Measurements from ENCODE around the gene CLIC1. TPM values are rescaled to one million over a fixed set of nuclear protein-coding genes. Genes with fewer than 3 reads are reported as not detected.
"Not testable (repeated sequence)": the region's sequence is repeated elsewhere in the genome, so short reads cannot be mapped to it uniquely, and the experiment has no call there.

Gene CLIC1
- total and polyA plus RNA-seq, 9 donors: 117 to 219 (median 165) TPM

DNA sequence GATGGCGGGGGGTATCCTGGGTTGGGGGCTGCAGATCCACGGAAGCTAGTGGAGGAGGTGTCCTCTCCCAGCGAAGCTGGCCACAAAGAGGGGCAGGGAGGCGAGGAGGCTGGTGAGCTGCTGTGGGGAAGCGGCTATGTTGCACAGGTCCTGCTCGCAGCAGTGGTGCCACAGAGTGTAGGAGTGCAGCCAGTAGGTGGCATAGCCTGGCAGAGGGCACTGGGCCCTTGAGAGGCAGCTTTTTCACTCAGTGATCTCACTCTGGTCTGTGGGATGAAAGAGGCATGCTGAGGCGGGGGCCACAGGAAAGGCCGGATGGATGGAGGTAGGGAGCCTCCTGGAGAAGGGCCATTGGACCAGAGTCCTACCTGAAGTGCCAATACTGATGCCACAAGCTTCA, 24.0 kb downstream of the CLIC1 start:
- H3K4me3 ChIP-seq (ENCODE audit: low read length): no peak overlapping the region
- H3K4me1 ChIP-seq (ENCODE audit: control insufficient read depth, insufficient read depth, low read length): peaks cover 18% of the 10 kb centered on the region
- no peaks in the 10 kb centered on the region for H3K9me3 ChIP-seq (replicated peaks; ENCODE audit: control insufficient read depth, low read depth, low read length)
- no peaks in the 10 kb centered on the region for H3K27me3 ChIP-seq (ENCODE audit: control insufficient read depth, insufficient read depth, low read length)
- 97% methylated on average over 7 of the region's 8 CpGs for WGBS (ENCODE audit: insufficient coverage)
- H3K36me3 ChIP-seq (ENCODE audit: control insufficient read depth, insufficient read depth, low read length): no peaks in the 10 kb centered on the region
- DNase-seq: no peak
- no peak overlapping the region for H3K27ac ChIP-seq (ENCODE audit: low read length)

DNA sequence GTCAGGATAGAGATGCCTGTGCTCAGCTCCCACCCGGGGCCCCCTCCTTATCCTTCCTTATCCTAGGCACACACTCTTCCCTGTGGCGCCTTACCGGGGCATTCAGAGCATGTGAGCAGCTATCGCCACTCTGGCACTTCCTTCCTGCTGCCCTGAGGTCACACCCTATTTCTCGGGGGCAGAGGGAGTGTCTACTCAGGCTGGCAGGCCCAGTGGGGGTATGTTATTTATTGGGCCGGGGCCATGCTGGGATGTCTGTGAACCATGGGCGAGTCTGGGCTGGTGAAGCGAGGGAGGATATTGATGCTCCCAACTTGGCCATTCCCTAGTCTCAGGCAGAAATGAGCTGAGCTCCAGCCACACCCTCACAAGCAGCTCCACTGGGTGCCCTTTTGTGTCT, 25.1 kb downstream of the CLIC1 start:
- Histone ChIP-seq H3K27ac (ENCODE audit: low read length) (no peak overlapping the region), H3K4me1 (ENCODE audit: control insufficient read depth, insufficient read depth, low read length) (peaks cover 18% of the 10 kb centered on the region), H3K27me3 (ENCODE audit: control insufficient read depth, insufficient read depth, low read length) (no peaks in the 10 kb centered on the region), H3K36me3 (ENCODE audit: control insufficient read depth, insufficient read depth, low read length) (no peaks in the 10 kb centered on the region), H3K4me3 (ENCODE audit: low read length) (no peak overlapping the region), H3K9me3 (replicated peaks; ENCODE audit: control insufficient read depth, low read depth, low read length) (no peaks in the 10 kb centered on the region)
- no peak for DNase-seq
- no CpG with 5 or more reads among the region's 8 CpGs for WGBS (ENCODE audit: insufficient coverage)

DNA sequence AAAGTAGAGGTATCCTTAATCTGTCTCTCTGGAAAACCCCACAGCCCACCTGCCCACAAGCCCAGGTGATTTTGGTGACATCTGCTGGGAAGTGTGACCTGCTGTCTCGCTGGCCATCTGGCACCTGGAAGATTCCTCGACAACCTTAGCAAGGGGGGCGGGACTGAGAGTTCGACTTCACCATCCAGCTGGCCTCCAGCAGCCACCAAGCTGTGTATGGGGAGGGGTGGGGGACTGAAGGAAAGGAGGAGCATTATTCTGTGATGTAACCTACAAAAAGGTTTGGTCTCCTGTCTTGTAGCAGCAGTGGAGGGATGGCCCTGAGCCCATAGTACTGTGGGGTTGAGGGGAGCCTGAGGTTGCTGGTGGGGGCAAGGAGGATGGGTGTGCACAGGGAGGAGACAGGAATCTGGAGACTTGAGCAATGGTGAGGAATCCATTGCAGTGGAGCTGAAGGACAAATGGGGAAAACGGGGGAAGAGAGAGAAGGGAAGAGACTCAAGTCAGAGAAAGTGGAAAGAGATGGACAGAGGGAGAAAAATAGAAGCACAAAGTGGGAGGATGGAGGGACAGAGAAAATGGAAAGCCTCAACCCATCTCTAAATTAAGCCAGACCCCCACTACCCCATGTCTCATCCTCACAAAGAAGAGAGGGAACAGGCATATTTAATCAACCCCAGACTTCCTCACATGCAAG, 25.7 kb downstream of the CLIC1 start:
- Histone ChIP-seq H3K9me3 (replicated peaks; ENCODE audit: control insufficient read depth, low read depth, low read length) (no peaks in the 10 kb centered on the region), H3K4me3 (ENCODE audit: low read length) (no peak overlapping the region), H3K4me1 (ENCODE audit: control insufficient read depth, insufficient read depth, low read length) (peaks cover 18% of the 10 kb centered on the region), H3K36me3 (ENCODE audit: control insufficient read depth, insufficient read depth, low read length) (no peaks in the 10 kb centered on the region), H3K27me3 (ENCODE audit: control insufficient read depth, insufficient read depth, low read length) (no peaks in the 10 kb centered on the region), H3K27ac (ENCODE audit: low read length) (no peak overlapping the region)
- WGBS (ENCODE audit: insufficient coverage): 59% methylated on average over 3 of the region's 5 CpGs
- DNase-seq: no peak

DNA sequence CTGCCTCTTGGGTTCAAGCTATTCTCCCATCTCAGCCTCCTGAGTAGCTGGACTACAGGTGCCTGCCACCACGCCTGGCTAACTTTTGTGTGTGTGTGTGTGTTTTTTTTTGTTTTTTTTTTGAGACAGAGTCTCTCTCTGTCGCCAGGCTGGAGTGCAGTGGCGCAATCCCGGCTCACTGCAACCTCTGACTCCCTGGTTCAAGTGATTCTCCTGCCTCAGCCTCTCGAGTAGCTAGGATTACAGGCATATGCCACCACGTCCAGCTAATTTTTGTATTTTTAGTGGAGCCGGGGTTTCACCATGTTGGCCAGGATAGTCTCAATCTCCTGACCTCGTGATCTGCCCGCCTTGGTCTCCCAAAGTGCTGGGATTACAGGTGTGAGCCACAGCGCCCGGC, 27.2 kb downstream of the CLIC1 start:
- H3K9me3 ChIP-seq (replicated peaks; ENCODE audit: control insufficient read depth, low read depth, low read length); H3K27ac ChIP-seq (ENCODE audit: low read length); H3K4me1 ChIP-seq (ENCODE audit: control insufficient read depth, insufficient read depth, low read length); H3K36me3 ChIP-seq (ENCODE audit: control insufficient read depth, insufficient read depth, low read length); H3K27me3 ChIP-seq (ENCODE audit: control insufficient read depth, insufficient read depth, low read length); H3K4me3 ChIP-seq (ENCODE audit: low read length); DNase-seq: not testable (repeated sequence)
- 84% methylated on average over 8 of the region's 11 CpGs for WGBS (ENCODE audit: insufficient coverage)

DNA sequence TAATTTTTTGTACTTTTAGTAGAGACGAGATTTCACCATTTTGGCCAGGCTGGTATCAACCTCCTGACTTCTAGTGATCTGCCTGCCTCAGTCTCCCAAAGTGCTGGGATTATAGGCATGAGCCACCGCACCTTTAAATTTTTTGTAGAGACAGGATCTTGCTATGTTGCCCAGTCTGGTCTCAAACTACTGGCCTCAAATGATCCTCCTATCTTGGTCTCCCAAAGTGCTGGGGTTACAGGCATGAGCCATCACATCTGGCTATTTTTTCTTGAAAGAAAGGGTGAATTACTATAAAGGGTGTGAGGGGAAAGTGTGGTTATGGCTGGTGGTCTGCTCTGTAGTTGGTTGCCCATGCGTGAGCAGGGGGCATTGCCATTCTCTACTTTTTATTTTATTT, 28.1 kb downstream of the CLIC1 start:
- no peaks in the 10 kb centered on the region for H3K36me3 ChIP-seq (ENCODE audit: control insufficient read depth, insufficient read depth, low read length)
- no peaks in the 10 kb centered on the region for H3K9me3 ChIP-seq (replicated peaks; ENCODE audit: control insufficient read depth, low read depth, low read length)
- no peak overlapping the region for H3K4me3 ChIP-seq (ENCODE audit: low read length)
- no peak overlapping the region for H3K27ac ChIP-seq (ENCODE audit: low read length)
- H3K27me3 ChIP-seq (ENCODE audit: control insufficient read depth, insufficient read depth, low read length): no peaks in the 10 kb centered on the region
- DNase-seq: no peak
- WGBS (ENCODE audit: insufficient coverage): 94% methylated on average over 2 of the region's 3 CpGs
- peaks cover 5% of the 10 kb centered on the region for H3K4me1 ChIP-seq (ENCODE audit: control insufficient read depth, insufficient read depth, low read length)

DNA sequence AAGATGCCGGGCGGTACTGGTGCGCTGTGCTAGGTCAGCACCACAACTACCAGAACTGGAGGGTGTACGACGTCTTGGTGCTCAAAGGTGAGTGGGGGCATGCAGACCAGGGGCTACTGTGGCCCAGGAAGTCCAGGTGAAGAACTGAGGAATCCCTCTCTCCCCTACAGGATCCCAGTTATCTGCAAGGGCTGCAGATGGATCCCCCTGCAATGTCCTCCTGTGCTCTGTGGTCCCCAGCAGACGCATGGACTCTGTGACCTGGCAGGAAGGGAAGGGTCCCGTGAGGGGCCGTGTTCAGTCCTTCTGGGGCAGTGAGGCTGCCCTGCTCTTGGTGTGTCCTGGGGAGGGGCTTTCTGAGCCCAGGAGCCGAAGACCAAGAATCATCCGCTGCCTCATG, 28.6 kb downstream of the CLIC1 start:
- Histone ChIP-seq H3K9me3 (replicated peaks; ENCODE audit: control insufficient read depth, low read depth, low read length) (no peaks in the 10 kb centered on the region), H3K27me3 (ENCODE audit: control insufficient read depth, insufficient read depth, low read length) (no peaks in the 10 kb centered on the region), H3K27ac (ENCODE audit: low read length) (no peak overlapping the region), H3K36me3 (ENCODE audit: control insufficient read depth, insufficient read depth, low read length) (no peaks in the 10 kb centered on the region), H3K4me3 (ENCODE audit: low read length) (no peak overlapping the region), H3K4me1 (ENCODE audit: control insufficient read depth, insufficient read depth, low read length) (peaks cover 5% of the 10 kb centered on the region)
- 81% methylated on average over 5 of the region's 10 CpGs for WGBS (ENCODE audit: insufficient coverage)
- DNase-seq: no peak

DNA sequence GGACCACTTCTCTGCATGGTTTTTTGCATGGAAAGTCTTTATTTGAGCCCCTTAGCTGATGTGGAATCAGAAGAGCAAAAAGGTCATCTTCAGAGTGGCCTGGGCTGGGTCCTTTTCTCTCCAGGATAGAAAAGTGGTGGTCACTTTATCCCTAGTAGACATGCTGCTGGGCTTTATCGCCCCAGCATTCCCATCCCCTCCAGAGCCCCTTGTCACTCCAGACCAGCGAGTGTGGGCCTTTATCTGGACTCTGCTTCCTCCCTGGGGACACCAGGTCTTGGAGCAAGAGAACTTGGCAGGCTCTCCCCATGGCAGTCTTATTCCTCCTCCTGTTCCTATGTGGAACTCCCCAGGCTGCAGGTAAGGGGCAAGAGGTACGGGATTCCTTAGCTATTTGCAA, 29.7 kb downstream of the CLIC1 start, which contains the start of gene LY6G6F:
TSS of gene LY6G6F (plus strand) at position 268 of the 400 bp plus-strand sequence. CDS start at position 309, 41 bp downstream.
- Histone ChIP-seq H3K4me1 (ENCODE audit: control insufficient read depth, insufficient read depth, low read length) (peaks cover 11% of the 10 kb centered on the region), H3K36me3 (ENCODE audit: control insufficient read depth, insufficient read depth, low read length) (no peaks in the 10 kb centered on the region), H3K27me3 (ENCODE audit: control insufficient read depth, insufficient read depth, low read length) (no peaks in the 10 kb centered on the region), H3K9me3 (replicated peaks; ENCODE audit: control insufficient read depth, low read depth, low read length) (no peaks in the 10 kb centered on the region), H3K4me3 (ENCODE audit: low read length) (no peak within 1 kb of the TSS), H3K27ac (ENCODE audit: low read length) (no peak within 1 kb of the TSS)
- no peak for DNase-seq
- WGBS (ENCODE audit: insufficient coverage): 50% methylated on average over 2 of the region's 3 CpGs

DNA sequence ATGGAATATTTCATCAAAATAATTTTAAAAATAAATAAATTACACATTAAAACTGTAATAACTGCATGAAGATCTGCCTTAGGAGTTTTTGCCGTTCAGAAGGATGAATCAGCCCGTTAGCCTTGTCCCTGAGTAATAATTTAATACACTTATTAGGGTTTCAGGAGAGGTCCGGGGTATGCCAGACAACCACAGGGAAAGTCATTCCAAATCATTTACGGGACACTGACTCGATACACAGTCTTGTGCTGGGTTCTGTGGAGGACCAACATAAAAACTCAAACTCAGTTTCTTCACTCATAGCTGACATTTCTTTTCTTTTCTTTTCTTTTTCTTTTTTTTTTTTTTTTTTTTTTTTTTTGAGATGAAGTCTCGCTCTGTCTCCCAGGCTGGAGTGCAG, 30.4 kb downstream of the CLIC1 start:
- Histone ChIP-seq H3K27me3 (ENCODE audit: control insufficient read depth, insufficient read depth, low read length) (no peaks in the 10 kb centered on the region), H3K4me3 (ENCODE audit: low read length) (no peak overlapping the region), H3K9me3 (replicated peaks; ENCODE audit: control insufficient read depth, low read depth, low read length) (no peaks in the 10 kb centered on the region), H3K36me3 (ENCODE audit: control insufficient read depth, insufficient read depth, low read length) (peaks cover 3% of the 10 kb centered on the region), H3K4me1 (ENCODE audit: control insufficient read depth, insufficient read depth, low read length) (peaks cover 17% of the 10 kb centered on the region), H3K27ac (ENCODE audit: low read length) (no peak overlapping the region)
- no CpG with 5 or more reads among the region's 6 CpGs for WGBS (ENCODE audit: insufficient coverage)
- no peak for DNase-seq

DNA sequence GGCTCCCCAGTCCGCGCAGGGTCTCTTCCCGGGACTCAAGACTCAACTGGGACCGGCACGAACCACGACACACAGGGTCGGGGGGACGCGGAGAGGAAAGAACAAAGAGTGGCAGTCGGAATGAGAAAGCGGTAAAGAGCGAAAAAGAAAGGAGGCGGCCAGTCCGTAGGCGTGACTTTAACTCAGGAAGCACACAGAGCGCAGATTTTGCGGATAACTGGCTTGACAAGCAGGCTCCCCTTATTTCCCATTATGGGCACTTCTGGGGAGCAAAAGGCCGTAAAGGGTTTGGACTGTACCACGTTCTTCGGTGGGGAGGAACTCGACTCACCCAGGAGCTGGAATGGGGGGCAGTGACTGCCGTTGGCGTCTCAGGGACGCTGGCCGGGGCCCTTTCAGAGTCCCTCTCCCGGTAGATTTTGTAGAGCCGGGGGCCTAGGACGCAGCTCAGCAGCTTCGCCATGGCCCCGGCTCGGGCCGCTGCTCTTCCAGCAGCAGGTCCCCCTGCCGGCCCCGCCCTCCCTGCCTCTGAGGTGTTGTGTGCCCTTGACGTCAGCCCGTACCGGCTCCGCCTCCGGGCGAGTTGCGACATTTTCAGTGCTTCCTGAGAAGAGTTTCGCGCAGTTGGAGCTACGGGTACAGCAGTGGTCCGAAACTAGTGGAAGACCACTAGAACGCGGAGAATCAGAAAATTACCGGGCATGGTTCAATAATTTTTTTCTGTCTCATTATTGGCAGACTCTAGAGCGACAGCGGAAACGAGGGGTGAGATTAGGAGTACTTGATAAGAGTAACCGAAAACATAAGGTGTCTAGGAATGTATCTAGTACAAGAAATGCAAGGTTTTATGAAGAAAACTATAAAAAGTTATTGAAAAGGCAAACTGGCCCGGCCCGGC, 33.3 kb downstream of the CLIC1 start, which contains the start of gene ABHD16A:
TSS of gene ABHD16A (minus strand) at position 506 of the 898 bp plus-strand sequence. CDS start at position 463, 43 bp downstream.
- Histone ChIP-seq H3K4me3 (ENCODE audit: low read length) (peak within 1 kb of the TSS; percentile 59), H3K27ac (ENCODE audit: low read length) (peak within 1 kb of the TSS; percentile 96), H3K4me1 (ENCODE audit: control insufficient read depth, insufficient read depth, low read length) (peaks cover 20% of the 10 kb centered on the region), H3K27me3 (ENCODE audit: control insufficient read depth, insufficient read depth, low read length) (no peaks in the 10 kb centered on the region), H3K9me3 (replicated peaks; ENCODE audit: control insufficient read depth, low read depth, low read length) (no peaks in the 10 kb centered on the region), H3K36me3 (ENCODE audit: control insufficient read depth, insufficient read depth, low read length) (peaks cover 20% of the 10 kb centered on the region)
- WGBS (ENCODE audit: insufficient coverage): 2% methylated on average over 51 of the region's 54 CpGs
- DNase-seq: peak; percentile 100

DNA sequence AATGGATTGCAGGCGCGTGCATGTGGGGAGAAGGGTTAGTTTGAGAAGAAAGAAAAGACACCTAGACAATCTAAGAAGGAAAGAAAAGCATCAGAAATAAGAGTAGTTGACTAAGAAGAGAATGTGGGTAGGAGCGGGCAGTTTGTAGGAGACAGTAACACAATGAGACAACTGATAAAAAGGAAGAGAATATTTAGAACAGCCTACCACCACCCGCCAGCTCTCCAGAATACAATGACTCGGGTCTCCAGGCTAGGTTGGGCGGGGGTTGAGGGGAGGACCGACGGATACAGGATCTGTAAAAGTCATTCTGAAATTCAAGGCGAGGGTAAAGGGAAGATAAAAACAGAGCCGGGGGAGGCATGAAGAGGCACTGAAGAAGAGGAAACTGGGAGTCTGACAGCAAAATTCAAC, 33.9 kb downstream of the CLIC1 start:
- 0% methylated on average over 6 of the region's 10 CpGs for WGBS (ENCODE audit: insufficient coverage)
- H3K4me1 ChIP-seq (ENCODE audit: control insufficient read depth, insufficient read depth, low read length): peaks cover 20% of the 10 kb centered on the region
- H3K9me3 ChIP-seq (replicated peaks; ENCODE audit: control insufficient read depth, low read depth, low read length): no peaks in the 10 kb centered on the region
- no peaks in the 10 kb centered on the region for H3K27me3 ChIP-seq (ENCODE audit: control insufficient read depth, insufficient read depth, low read length)
- peaks cover 24% of the 10 kb centered on the region for H3K36me3 ChIP-seq (ENCODE audit: control insufficient read depth, insufficient read depth, low read length)
- H3K27ac ChIP-seq (ENCODE audit: low read length): peak overlapping the region; percentile 96
- no peak for DNase-seq
- H3K4me3 ChIP-seq (ENCODE audit: low read length): peak overlapping the region; percentile 59
